Endothelial cell of umbilical vein (primary cell): ENCODE data around the gene SESTD1. TPM values are rescaled to one million over a fixed set of nuclear protein-coding genes. Genes with fewer than 3 reads are reported as not detected.

Source experiments
- BruUV-seq: library from RNA; stranded (reverse); fragments of 400-500 nt; replicated peaks from 2 replicates; lab custom pipeline; 2021; lab: Mats Ljungman, UMichigan
- CTCF ChIA-PET: fragments of 300-600, 350-600 bp; sonication (Branson Sonifier 250); formaldehyde crosslinking; loops from one replicate; lab custom pipeline; 2021; ENCODE audit warnings: antibody characterized with exemption, inconsistent platforms; lab: Charles Lee
- POLR2A ChIA-PET: fragments of 300-600, 350-600 bp; sonication (Branson Sonifier 250); formaldehyde crosslinking; loops from one replicate; lab custom pipeline; 2021; ENCODE audit warnings: antibody characterized with exemption, inconsistent platforms; lab: Charles Lee
- DNase-seq: peaks from one replicate; pipeline ENCODE4 v3.0.0-alpha.2; 2011; ENCODE audit warnings: low read depth, low spot score
- FAIRE-seq: peaks from 2 replicates; lab custom pipeline; 2011; peaks lifted over from hg19 to GRCh38; lab: Jason Lieb, UNC
- H2AFZ ChIP-seq: 2 replicates; pipeline ENCODE4 v1.6.0; 2012; ENCODE audit warnings: low read depth, low read length, control low read depth, inconsistent platforms
- H3K27ac ChIP-seq: 2 replicates; pipeline ENCODE4 v1.5.1; 2011; ENCODE audit warnings: low read depth, mild to moderate bottlenecking, control low read depth, low read length, moderate library complexity; ENCODE audit not compliant: insufficient read depth
- H3K27me3 ChIP-seq, 2 experiments: 2 replicates each; pipeline versions ENCODE4 v1.6.0 to v1.6.1; 2011; ENCODE audit warnings: low read length in 2 of 2, mixed read lengths in 1 of 2; ENCODE audit not compliant: control insufficient read depth in 2 of 2, insufficient read depth in 2 of 2
- H3K36me3 ChIP-seq, 2 experiments: 2 replicates in 1 of 2; 3 replicates in 1 of 2; pipeline ENCODE4 v1.5.1; 2011; ENCODE audit warnings: low read length in 2 of 2, mild to moderate bottlenecking in 1 of 2, moderate library complexity in 1 of 2; ENCODE audit not compliant: control insufficient read depth in 2 of 2, insufficient read depth in 2 of 2; ENCODE audit errors: extremely low read depth in 1 of 2
- H3K4me1 ChIP-seq: 3 replicates; pipeline ENCODE4 v1.5.1; 2011; ENCODE audit warnings: mild to moderate bottlenecking, low read length; ENCODE audit not compliant: control insufficient read depth, insufficient read depth; ENCODE audit errors: extremely low read depth
- H3K4me2 ChIP-seq: 2 replicates; pipeline ENCODE4 v1.6.1; 2011; ENCODE audit warnings: low read length, control low read depth, mixed read lengths; ENCODE audit not compliant: insufficient read depth
- H3K4me3 ChIP-seq, 3 experiments: fragments of 200-600 bp in 1 of 3; sonication (generic), shearing (Covaris generic) in 1 of 3; replicated peaks in 1 of 3; 2 replicates each; pipeline ENCODE4 v1.5.1; 2011 to 2016; ENCODE audit warnings: control low read depth in 3 of 3, low read length in 3 of 3, mild to moderate bottlenecking in 2 of 3, inconsistent platforms in 1 of 3, low read depth in 1 of 3, moderate library complexity in 1 of 3; ENCODE audit not compliant: insufficient read depth in 1 of 3
- H3K79me2 ChIP-seq: 2 replicates; pipeline ENCODE4 v1.6.0; 2012; ENCODE audit warnings: low read length, inconsistent platforms; ENCODE audit not compliant: control insufficient read depth, insufficient read depth
- H3K9ac ChIP-seq: replicated peaks from 2 replicates; pipeline ENCODE3; 2011; ENCODE audit warnings: low read length, control low read depth; ENCODE audit not compliant: insufficient read depth; ENCODE audit errors: extremely low read depth
- H3K9me1 ChIP-seq: replicated peaks from 3 replicates; pipeline ENCODE4 v1.6.0; 2011; ENCODE audit warnings: mild to moderate bottlenecking, low read length; ENCODE audit not compliant: control insufficient read depth, insufficient read depth; ENCODE audit errors: extremely low read depth
- H3K9me3 ChIP-seq: replicated peaks from 2 replicates; pipeline ENCODE4 v1.5.1; 2012; ENCODE audit warnings: low read length, inconsistent platforms; ENCODE audit not compliant: control insufficient read depth, insufficient read depth
- H4K20me1 ChIP-seq: replicated peaks from 2 replicates; pipeline ENCODE3; 2011; ENCODE audit warnings: mild to moderate bottlenecking, low read length; ENCODE audit not compliant: control insufficient read depth, insufficient read depth; ENCODE audit errors: extremely low read depth
- EZH2 ChIP-seq: IDR thresholded peaks from 2 replicates; pipeline ENCODE4 v1.6.1; 2012; ENCODE audit warnings: borderline replicate concordance, low read depth, mild to moderate bottlenecking, moderate library complexity, low read length, inconsistent platforms; ENCODE audit not compliant: severe bottlenecking
- FOS ChIP-seq: IDR thresholded peaks from 2 replicates; pipeline ENCODE4 v1.6.1; 2011; ENCODE audit warnings: mild to moderate bottlenecking, low read length, moderate library complexity, borderline replicate concordance; ENCODE audit not compliant: insufficient read depth
- GATA2 ChIP-seq: IDR thresholded peaks from 2 replicates; pipeline ENCODE4 v1.7.0; 2011; ENCODE audit warnings: low read depth, mild to moderate bottlenecking, moderate library complexity, mixed read lengths, low read length; ENCODE audit not compliant: insufficient read length, insufficient read depth
- JUN ChIP-seq: IDR thresholded peaks from 2 replicates; pipeline ENCODE4 v1.6.1; 2011; ENCODE audit warnings: borderline replicate concordance, low read depth; ENCODE audit not compliant: insufficient read length, insufficient read depth
- MAX ChIP-seq: IDR thresholded peaks from 2 replicates; pipeline ENCODE4 v1.6.1; 2011; ENCODE audit not compliant: insufficient read depth, insufficient read length
- MYC ChIP-seq: IDR thresholded peaks from one replicate; pipeline ENCODE4 v1.6.1; 2011; ENCODE audit warnings: mild to moderate bottlenecking, low read depth, low read length
- POLR2A ChIP-seq: IDR thresholded peaks from 2 replicates; pipeline ENCODE4 v1.6.1; 2012; ENCODE audit warnings: low read depth, mild to moderate bottlenecking, control low read depth, low read length
- POLR2AphosphoS5 ChIP-seq: IDR thresholded peaks from 2 replicates; pipeline ENCODE4 v1.6.1; 2012; ENCODE audit warnings: low read depth, mild to moderate bottlenecking, control low read depth, low read length, moderate library complexity; ENCODE audit not compliant: insufficient read depth
- dilution Hi-C: fragments of 300-500 bp; cut with MboI; formaldehyde crosslinking; loops from one replicate; pipeline ENCODE4 v1.15.0; 2019; ENCODE audit warnings: low sequenced_read_pairs; ENCODE audit not compliant: extremely low pct_ligation_motif_present
- intact Hi-C: fragments of 100-400 bp; cut with micrococcal nuclease; formaldehyde crosslinking; loops from one replicate; pipeline ENCODE4 v1.10.0; 2022
- polyA plus RNA-seq, 4 experiments: library from polyadenylated mRNA; depleted of rRNA in 3 of 4; stranded (reverse) in 3 of 4; unstranded in 1 of 4; fragments of >200 nt; gene quantifications; 2 replicates each; pipeline versions ENCODE4 v1.2.1 to v1.2.3, GENCODE V29; 2011 to 2012; ENCODE audit warnings: missing spikeins in 1 of 4
- total RNA-seq: library from RNA; stranded (reverse); gene quantifications from 2 replicates; pipeline ENCODE4 v1.2.3, GENCODE V29; 2021

The SESTD1 gene
- total and polyA plus RNA-seq, 2 donors (not counting 3 experiments of a cell fraction or from before 2014, with no cell fraction given), result 9.8 to 72.4 TPM

GRCh38 chr2:179255129-179255528, 9.5 kb downstream of the SESTD1 start:
- Histone ChIP-seq H3K9me1 (no peaks in the 10 kb centered on the region), H3K4me3 (no peak overlapping the region), H3K27me3 (no peaks in the 10 kb centered on the region), H3K4me1 (no peaks in the 10 kb centered on the region), H3K36me3 (no peaks in the 10 kb centered on the region), H3K79me2 (peaks cover 85% of the 10 kb centered on the region), H3K4me2 (no peak overlapping the region), H3K27ac (no peak overlapping the region), H3K9ac (no peak overlapping the region), H2AFZ (no peak overlapping the region), H3K9me3 (no peaks in the 10 kb centered on the region), H4K20me1 (peaks cover 12% of the 10 kb centered on the region)
- ChIA-PET POLR2A (no interaction called here), CTCF (interaction anchor here (0.6 to 2.7 kb wide), 4 partner anchors 8 to 36 kb away, joined by 3 to 9 read pairs (median 4); no protein-coding TSS in a partner anchor)
- DNase-seq (no peak), FAIRE-seq (no peak)
- intact Hi-C loops, result no loop called here
- no TSS peak for BruUV-seq
- dilution Hi-C loops, result no loop called here
- no peak for TF ChIP-seq MYC
- TF ChIP-seq JUN, result no peak
- no peak for TF ChIP-seq GATA2
- no peak for TF ChIP-seq POLR2AphosphoS5
- no peak for TF ChIP-seq FOS
- no peak for TF ChIP-seq POLR2A
- TF ChIP-seq MAX, result no peak

- Histone ChIP-seq H3K4me3 (no peak overlapping the region), H3K9me1 (no peaks in the 10 kb centered on the region), H3K27ac (no peak overlapping the region), H4K20me1 (peaks cover 12% of the 10 kb centered on the region), H2AFZ (no peak overlapping the region), H3K36me3 (no peaks in the 10 kb centered on the region), H3K4me1 (no peaks in the 10 kb centered on the region), H3K9ac (no peak overlapping the region), H3K4me2 (no peak overlapping the region), H3K27me3 (no peaks in the 10 kb centered on the region), H3K9me3 (no peaks in the 10 kb centered on the region), H3K79me2 (peaks cover 80% of the 10 kb centered on the region)
- ChIA-PET CTCF (interaction anchor here (1.1 to 2.7 kb wide), 2 partner anchors 14 to 26 kb away, joined by 3 to 9 read pairs; no protein-coding TSS in a partner anchor), POLR2A (no interaction called here)
- intact Hi-C loops, result no loop called here
- TF ChIP-seq POLR2AphosphoS5 (no peak), GATA2 (no peak), MYC (no peak), EZH2 (no peak), FOS (no peak)
- FAIRE-seq (no peak), DNase-seq (no peak)
- no TSS peak for BruUV-seq
- dilution Hi-C loops, result no loop called here
Measured at GRCh38 chr2:179253226-179253625, 11.4 kb downstream of the SESTD1 start.
